Skeletal muscle satellite cell (primary cell): ENCODE measurements around the gene FXYD4.

ENCODE experiments used
- H3K27me3 ChIP-seq: 2 replicates; pipeline ENCODE4 v1.7.0; 2013; ENCODE audit warnings: low read length; ENCODE audit not compliant: control insufficient read depth, insufficient read depth
- H3K36me3 ChIP-seq: 2 replicates; pipeline ENCODE4 v1.7.0; 2013; ENCODE audit warnings: mild to moderate bottlenecking, control low read depth, low read length; ENCODE audit not compliant: insufficient read depth
- H3K4me1 ChIP-seq: 2 replicates; pipeline ENCODE4 v1.7.0; 2013; ENCODE audit warnings: low read length; ENCODE audit not compliant: control insufficient read depth, insufficient read depth
- H3K4me2 ChIP-seq: 2 replicates; pipeline ENCODE4 v1.7.0; 2013; ENCODE audit warnings: mild to moderate bottlenecking, low read length
- H3K4me3 ChIP-seq: 2 replicates; pipeline ENCODE4 v1.7.0; 2013; ENCODE audit warnings: low read length
- H3K9ac ChIP-seq: 2 replicates; pipeline ENCODE4 v1.7.0; 2013; ENCODE audit warnings: mild to moderate bottlenecking, low read depth, low read length, moderate library complexity
- H3K9me3 ChIP-seq: replicated peaks from 2 replicates; pipeline ENCODE4 v1.7.0; 2013; ENCODE audit warnings: mild to moderate bottlenecking, control low read depth, low read length

FXYD4 gene

DNA sequence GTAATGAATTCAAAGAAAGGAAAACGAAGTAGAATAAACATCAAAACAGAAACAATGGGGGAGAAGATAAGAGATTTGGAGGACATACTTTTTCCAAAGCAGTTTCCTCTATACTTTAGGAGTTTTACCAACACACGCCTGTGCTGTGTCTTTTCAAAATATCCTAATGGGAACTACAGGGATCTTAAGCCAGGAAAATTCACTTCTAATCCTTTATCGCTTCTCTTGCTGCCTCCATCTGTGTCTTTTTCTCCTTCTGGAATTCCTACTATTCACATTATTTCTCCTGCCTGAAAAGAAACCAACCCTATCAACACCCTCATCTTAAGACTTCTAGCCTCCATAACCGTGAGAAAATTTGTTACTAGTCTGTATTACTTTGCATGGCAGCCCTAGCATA is 30.7 kb downstream of the FXYD4 start:
- H3K27me3 ChIP-seq = no peaks in the 10 kb centered on the region
- H3K4me2 ChIP-seq = no peak overlapping the region
- H3K4me1 ChIP-seq = peaks cover 74% of the 10 kb centered on the region
- H3K9me3 ChIP-seq = no peaks in the 10 kb centered on the region
- no peak overlapping the region for H3K4me3 ChIP-seq
- peaks cover 28% of the 10 kb centered on the region for H3K36me3 ChIP-seq
- peak overlapping the region; percentile 21 for H3K9ac ChIP-seq

DNA sequence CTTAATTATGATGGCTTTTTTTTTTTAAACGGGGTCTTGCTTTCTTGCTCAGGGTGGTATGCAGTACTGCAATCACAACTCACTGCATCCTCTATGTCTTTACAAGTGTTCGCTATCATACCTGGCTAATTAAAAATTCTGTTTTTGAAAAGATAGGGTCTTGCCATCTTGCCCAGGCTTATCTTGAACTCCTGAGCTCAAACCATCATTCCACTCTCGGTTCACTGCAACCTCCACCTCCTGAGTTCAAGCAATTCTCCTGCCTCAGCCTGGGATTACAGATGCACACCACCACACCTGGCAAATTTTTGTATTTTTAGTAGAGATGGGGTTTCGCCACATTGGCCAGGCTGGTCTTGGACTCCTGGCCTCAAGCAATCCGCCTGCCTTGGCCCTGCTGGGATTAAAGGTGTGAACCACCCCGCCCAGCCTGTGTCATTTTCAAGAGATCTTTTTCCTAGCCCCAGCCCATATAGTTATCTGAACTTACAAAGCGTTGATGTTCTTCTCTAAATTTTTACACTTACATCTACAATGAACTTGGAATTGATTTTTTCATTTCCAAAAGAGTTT is 31.5 kb downstream of the FXYD4 start:
- no peak overlapping the region for H3K9ac ChIP-seq
- H3K4me1 ChIP-seq = peaks cover 66% of the 10 kb centered on the region

GRCh38 chr10:43403911-43404703 is 32.7 kb downstream of the FXYD4 start:
- Histone ChIP-seq H3K4me3 (peak overlapping the region; percentile 51), H3K36me3 (peaks cover 20% of the 10 kb centered on the region), H3K9ac (no peak overlapping the region), H3K9me3 (no peaks in the 10 kb centered on the region), H3K4me1 (peaks cover 55% of the 10 kb centered on the region), H3K4me2 (peak overlapping the region; percentile 99), H3K27me3 (no peaks in the 10 kb centered on the region)

More for the DNA sequence above, 31.5 kb downstream of the FXYD4 start:
- Histone ChIP-seq H3K9me3 (no peaks in the 10 kb centered on the region), H3K4me2 (no peak overlapping the region), H3K4me3 (no peak overlapping the region), H3K36me3 (peaks cover 28% of the 10 kb centered on the region), H3K27me3 (no peaks in the 10 kb centered on the region)

- Histone ChIP-seq H3K4me1 (peaks cover 49% of the 10 kb centered on the region), H3K27me3 (no peaks in the 10 kb centered on the region), H3K9me3 (no peaks in the 10 kb centered on the region), H3K4me2 (peak overlapping the region; percentile 99), H3K4me3 (peak overlapping the region; percentile 51), H3K36me3 (peaks cover 17% of the 10 kb centered on the region), H3K9ac (no peak overlapping the region)
Observed at GRCh38 chr10:43404704-43405084, 33.3 kb downstream of the FXYD4 start.

GRCh38 chr10:43407148-43407575 is 35.7 kb downstream of the FXYD4 start:
- peaks cover 34% of the 10 kb centered on the region for H3K4me1 ChIP-seq
- H3K27me3 ChIP-seq = no peaks in the 10 kb centered on the region
- H3K4me3 ChIP-seq = peak overlapping the region; percentile 93
- no peaks in the 10 kb centered on the region for H3K9me3 ChIP-seq
- peaks cover 16% of the 10 kb centered on the region for H3K36me3 ChIP-seq
- peak overlapping the region; percentile 96 for H3K9ac ChIP-seq
- peak overlapping the region; percentile 99 for H3K4me2 ChIP-seq

GRCh38 chr10:43407576-43408330 is 36.3 kb downstream of the FXYD4 start:
- Histone ChIP-seq H3K4me3 (peak overlapping the region; percentile 93), H3K36me3 (peaks cover 10% of the 10 kb centered on the region), H3K9me3 (no peaks in the 10 kb centered on the region), H3K4me2 (peak overlapping the region; percentile 99), H3K9ac (peak overlapping the region; percentile 96), H3K4me1 (peaks cover 29% of the 10 kb centered on the region), H3K27me3 (no peaks in the 10 kb centered on the region)

GRCh38 chr10:43408331-43408709 is 36.9 kb downstream of the FXYD4 start:
- Histone ChIP-seq H3K4me1 (peaks cover 23% of the 10 kb centered on the region), H3K4me2 (peak overlapping the region; percentile 99), H3K9me3 (no peaks in the 10 kb centered on the region)

GRCh38 chr10:43408710-43409384 is 37.4 kb downstream of the FXYD4 start, which contains the start of gene HNRNPF:
HNRNPF (minus strand) TSS chr10:43409186; CDS start chr10:43387884, 21,302 bp downstream.
- peaks cover 18% of the 10 kb centered on the region for H3K4me1 ChIP-seq
- H3K9ac ChIP-seq = peak within 1 kb of the TSS; percentile 96
- no peaks in the 10 kb centered on the region for H3K9me3 ChIP-seq
- H3K27me3 ChIP-seq = no peaks in the 10 kb centered on the region
- H3K36me3 ChIP-seq = peaks cover under 1% of the 10 kb centered on the region
- peak within 1 kb of the TSS; percentile 93 for H3K4me3 ChIP-seq
- peak within 1 kb of the TSS; percentile 99 for H3K4me2 ChIP-seq

More at GRCh38 chr10:43408331-43408709, 36.9 kb downstream of the FXYD4 start:
- H3K9ac ChIP-seq = peak overlapping the region; percentile 96
- peak overlapping the region; percentile 93 for H3K4me3 ChIP-seq
- no peaks in the 10 kb centered on the region for H3K27me3 ChIP-seq
- H3K36me3 ChIP-seq = peaks cover 5% of the 10 kb centered on the region

- Histone ChIP-seq H3K4me2 (peak overlapping the region; percentile 76), H3K9me3 (no peaks in the 10 kb centered on the region), H3K9ac (peak overlapping the region; percentile 96), H3K36me3 (no peaks in the 10 kb centered on the region), H3K4me1 (peaks cover 12% of the 10 kb centered on the region), H3K4me3 (peak overlapping the region; percentile 93), H3K27me3 (no peaks in the 10 kb centered on the region)
Observed at GRCh38 chr10:43409385-43410109, 38.1 kb downstream of the FXYD4 start.

DNA sequence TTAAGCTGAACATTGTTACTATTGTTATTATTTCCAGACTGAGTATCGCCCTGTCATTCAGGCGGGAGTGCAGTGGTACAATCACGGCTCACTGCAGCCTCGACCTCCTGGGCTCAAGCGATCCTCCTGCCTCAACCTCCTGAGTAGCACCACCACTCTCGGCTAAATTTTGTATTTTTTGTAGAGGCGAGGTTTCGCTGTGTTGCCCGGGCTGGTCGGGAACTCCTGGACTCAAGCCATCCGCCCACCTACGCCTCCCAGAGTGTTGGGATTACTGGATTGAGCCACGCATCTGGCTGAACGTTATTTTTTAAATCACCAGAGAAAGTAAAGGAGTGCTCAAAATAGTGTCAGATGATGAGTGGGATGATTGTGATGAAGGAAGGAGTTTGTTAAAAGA is 38.9 kb downstream of the FXYD4 start:
- H3K9ac ChIP-seq = no peak overlapping the region

More for the DNA sequence above, 38.9 kb downstream of the FXYD4 start:
- no peaks in the 10 kb centered on the region for H3K36me3 ChIP-seq
- peaks cover 6% of the 10 kb centered on the region for H3K4me1 ChIP-seq
- H3K9me3 ChIP-seq = no peaks in the 10 kb centered on the region
- peak overlapping the region; percentile 76 for H3K4me2 ChIP-seq
- H3K4me3 ChIP-seq = no peak overlapping the region
- no peaks in the 10 kb centered on the region for H3K27me3 ChIP-seq
